PFSK-1 (cell line): ENCODE data around the gene RGS7.

Experiments used
- FOXP2 ChIP-seq: optimal IDR thresholded peaks from 2 replicates; pipeline ENCODE3; 2011; ENCODE audit warnings: borderline replicate concordance, control low read depth, inconsistent platforms; ENCODE audit not compliant: insufficient read depth; ENCODE audit errors: extremely low read length, extremely low read depth
- POLR2AphosphoS5 ChIP-seq: IDR thresholded peaks from 2 replicates; pipeline ENCODE4 v1.6.1; 2012; ENCODE audit warnings: low read depth, mild to moderate bottlenecking, control low read depth, low read length, moderate library complexity
- SIN3A ChIP-seq: IDR thresholded peaks from 2 replicates; pipeline ENCODE4 v1.6.1; 2012; ENCODE audit warnings: mild to moderate bottlenecking, low read length, moderate library complexity, borderline replicate concordance; ENCODE audit not compliant: insufficient read depth
- TF ChIP-seq, protein P1 (sequence below), 2 experiments: IDR thresholded peaks; 2 replicates each; pipeline versions ENCODE4 v1.6.1 to v1.8.0; 2011 to 2012; ENCODE audit warnings: low read depth in 2 of 2, low read length in 2 of 2, control low read depth in 1 of 2, inconsistent platforms in 1 of 2, mild to moderate bottlenecking in 1 of 2, moderate library complexity in 1 of 2; ENCODE audit not compliant: insufficient read depth in 1 of 2

GRCh38 chr1:241217516-241217915 lies 139.5 kb downstream of the RGS7 start:
- no peak for TF ChIP-seq POLR2AphosphoS5
- TF ChIP-seq, protein P1, sequence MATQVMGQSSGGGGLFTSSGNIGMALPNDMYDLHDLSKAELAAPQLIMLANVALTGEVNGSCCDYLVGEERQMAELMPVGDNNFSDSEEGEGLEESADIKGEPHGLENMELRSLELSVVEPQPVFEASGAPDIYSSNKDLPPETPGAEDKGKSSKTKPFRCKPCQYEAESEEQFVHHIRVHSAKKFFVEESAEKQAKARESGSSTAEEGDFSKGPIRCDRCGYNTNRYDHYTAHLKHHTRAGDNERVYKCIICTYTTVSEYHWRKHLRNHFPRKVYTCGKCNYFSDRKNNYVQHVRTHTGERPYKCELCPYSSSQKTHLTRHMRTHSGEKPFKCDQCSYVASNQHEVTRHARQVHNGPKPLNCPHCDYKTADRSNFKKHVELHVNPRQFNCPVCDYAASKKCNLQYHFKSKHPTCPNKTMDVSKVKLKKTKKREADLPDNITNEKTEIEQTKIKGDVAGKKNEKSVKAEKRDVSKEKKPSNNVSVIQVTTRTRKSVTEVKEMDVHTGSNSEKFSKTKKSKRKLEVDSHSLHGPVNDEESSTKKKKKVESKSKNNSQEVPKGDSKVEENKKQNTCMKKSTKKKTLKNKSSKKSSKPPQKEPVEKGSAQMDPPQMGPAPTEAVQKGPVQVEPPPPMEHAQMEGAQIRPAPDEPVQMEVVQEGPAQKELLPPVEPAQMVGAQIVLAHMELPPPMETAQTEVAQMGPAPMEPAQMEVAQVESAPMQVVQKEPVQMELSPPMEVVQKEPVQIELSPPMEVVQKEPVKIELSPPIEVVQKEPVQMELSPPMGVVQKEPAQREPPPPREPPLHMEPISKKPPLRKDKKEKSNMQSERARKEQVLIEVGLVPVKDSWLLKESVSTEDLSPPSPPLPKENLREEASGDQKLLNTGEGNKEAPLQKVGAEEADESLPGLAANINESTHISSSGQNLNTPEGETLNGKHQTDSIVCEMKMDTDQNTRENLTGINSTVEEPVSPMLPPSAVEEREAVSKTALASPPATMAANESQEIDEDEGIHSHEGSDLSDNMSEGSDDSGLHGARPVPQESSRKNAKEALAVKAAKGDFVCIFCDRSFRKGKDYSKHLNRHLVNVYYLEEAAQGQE (IDR thresholded peaks at IDR 0.05; ENCODE audit: insufficient read depth in 1 of 2, low read depth in 2 of 2, low read length in 2 of 2): no peak
- no peak for TF ChIP-seq SIN3A
- no peak for TF ChIP-seq FOXP2
